GM21529 (cell line): ENCODE measurements around the gene TTC39B.

Experiments used
- ATAC-seq: cut with Tn5 transposase; IDR thresholded peaks from one replicate; pipeline ENCODE4 v1.9.1; 2021; ENCODE audit not compliant: unreplicated experiment

The TTC39B gene

GRCh38 chr9:15137089-15137488 is 169.9 kb downstream of the TTC39B start:
- no peak for ATAC-seq

DNA sequence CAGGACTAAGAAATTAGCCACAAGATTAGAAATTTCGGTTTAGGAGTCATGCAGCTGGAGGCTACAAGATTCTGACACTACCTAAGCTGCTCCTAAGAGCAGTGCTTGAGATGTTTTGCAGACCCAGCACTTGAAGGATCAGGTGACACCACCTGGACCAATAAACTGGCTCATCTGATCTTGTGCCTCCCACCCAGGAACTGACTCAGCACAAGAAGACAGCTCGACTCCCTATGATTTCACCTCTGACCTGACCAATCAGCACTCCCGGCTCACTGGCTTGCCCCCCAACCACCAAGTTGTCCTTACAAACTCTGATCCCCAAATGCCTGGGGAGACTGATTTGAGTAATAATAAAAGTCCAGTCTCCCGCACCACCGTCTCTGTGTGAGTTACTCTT is 170.4 kb downstream of the TTC39B start:
- ATAC-seq, result no peak

- peak; percentile 95 for ATAC-seq
Measured at GRCh38 chr9:15135164-15135792, 171.7 kb downstream of the TTC39B start.

DNA sequence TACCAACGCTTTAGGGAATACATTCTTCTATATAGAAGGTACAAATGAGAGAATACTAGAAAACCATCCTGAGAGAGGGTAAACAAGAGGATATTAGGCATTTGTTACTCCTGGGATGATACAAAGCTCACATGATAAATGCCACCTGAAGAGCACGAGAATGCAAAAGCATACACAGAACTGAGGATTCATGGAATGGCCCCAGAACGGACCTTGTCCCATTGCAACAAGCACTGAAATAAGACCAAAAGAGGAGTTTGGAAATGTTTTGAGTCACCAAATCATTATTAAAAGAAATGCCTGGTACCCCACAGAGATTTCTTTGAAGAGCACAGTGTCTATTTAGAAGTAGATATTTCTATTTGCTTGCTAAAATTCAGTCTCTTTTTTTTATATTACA is 173.5 kb downstream of the TTC39B start:
- ATAC-seq, result no peak

- ATAC-seq, result no peak
Measured at GRCh38 chr9:15132091-15132490, 174.9 kb downstream of the TTC39B start.

- ATAC-seq, result no peak
Measured at GRCh38 chr9:15131094-15131493, 175.9 kb downstream of the TTC39B start.

- no peak for ATAC-seq
Measured at GRCh38 chr9:15127831-15128230, 179.2 kb downstream of the TTC39B start.

GRCh38 chr9:15121630-15122029 is 185.4 kb downstream of the TTC39B start:
- no peak for ATAC-seq

DNA sequence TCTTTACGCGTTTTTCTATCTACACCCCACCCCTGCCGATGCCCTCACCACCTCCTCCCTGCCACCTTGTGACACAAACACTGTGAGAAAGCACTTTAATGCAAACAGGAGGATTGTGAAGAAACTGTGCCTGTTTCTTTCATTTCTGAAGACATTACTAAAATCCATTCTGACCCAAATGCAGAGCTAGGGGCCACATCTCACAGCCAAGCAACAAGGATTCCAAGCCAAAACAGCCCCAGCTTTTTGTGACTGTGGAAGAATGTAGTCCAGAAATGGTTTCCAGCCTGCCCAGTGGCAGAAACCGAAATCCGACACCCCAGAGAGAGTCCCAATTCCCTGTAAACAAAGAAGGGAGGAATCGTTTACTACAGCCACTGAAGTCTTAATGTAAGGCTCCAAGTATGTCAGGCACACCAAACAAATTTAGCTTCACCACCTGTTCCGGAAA is 190.9 kb downstream of the TTC39B start:
- ATAC-seq, result no peak

DNA sequence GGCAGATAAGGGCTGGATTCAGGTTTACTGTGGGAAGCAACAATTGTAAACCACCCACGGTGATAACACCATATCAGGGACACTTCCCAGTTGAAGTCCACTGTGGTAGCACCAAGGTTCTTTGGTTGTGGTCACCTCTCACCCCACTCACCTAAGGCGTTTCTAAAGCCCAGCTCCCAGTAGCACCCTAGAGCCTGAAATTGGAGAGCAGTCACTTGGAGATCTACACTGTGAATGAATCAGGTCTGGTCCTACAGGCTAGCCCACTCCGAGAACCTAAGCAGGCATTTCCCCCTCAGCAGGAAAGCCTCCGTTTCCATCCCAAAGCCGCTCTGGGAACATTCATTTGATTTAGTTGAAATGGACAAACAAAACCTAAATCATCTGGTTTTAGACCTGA is 191.3 kb downstream of the TTC39B start:
- no peak for ATAC-seq

DNA sequence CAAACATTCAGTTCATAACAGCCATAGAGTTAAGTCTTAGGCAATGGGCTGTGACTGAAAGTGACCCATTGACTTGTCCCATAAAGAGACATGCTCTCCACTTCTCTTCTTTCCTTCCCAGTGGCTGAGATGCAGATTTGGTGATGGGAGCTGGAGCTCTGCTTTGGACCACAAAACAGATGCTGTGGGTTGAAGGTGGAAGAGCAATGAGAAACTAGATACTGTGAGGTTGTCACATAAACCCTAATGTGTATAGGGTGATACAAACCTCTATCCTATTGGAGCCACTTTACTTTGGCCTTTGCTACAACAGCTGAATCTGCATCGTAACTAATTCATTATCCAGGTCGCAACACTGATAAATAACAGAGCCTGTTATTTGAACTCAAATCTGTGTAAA is 192.0 kb downstream of the TTC39B start:
- ATAC-seq, result no peak
